Gastroesophageal sphincter (tissue), 3 donors: ENCODE results near the gene LRIG3.

ENCODE experiments used
- POLR2A ChIP-seq, 2 donors: fragments of 450-650 bp; IDR thresholded peaks; one replicate each; pipeline ENCODE4 v1.6.1; 2017; ENCODE audit warnings: antibody characterized with exemption in 2 of 2, mild to moderate bottlenecking in 2 of 2, moderate library complexity in 1 of 2
- POLR2AphosphoS5 ChIP-seq: sonication (generic); formaldehyde crosslinking; IDR thresholded peaks from one replicate; pipeline ENCODE4 v1.6.1; 2017; ENCODE audit warnings: antibody characterized with exemption
- TF ChIP-seq, protein P1 (sequence below), 4 experiments: fragments of 200-600 bp in 2 of 4; fragments of 450-650 bp in 2 of 4; sonication (generic) in 1 of 4; IDR thresholded peaks; one replicate each; pipeline ENCODE4 v1.5.1; 2017 to 2019; ENCODE audit warnings: antibody characterized with exemption in 4 of 4, mild to moderate bottlenecking in 2 of 4, moderate library complexity in 2 of 4

DNA sequence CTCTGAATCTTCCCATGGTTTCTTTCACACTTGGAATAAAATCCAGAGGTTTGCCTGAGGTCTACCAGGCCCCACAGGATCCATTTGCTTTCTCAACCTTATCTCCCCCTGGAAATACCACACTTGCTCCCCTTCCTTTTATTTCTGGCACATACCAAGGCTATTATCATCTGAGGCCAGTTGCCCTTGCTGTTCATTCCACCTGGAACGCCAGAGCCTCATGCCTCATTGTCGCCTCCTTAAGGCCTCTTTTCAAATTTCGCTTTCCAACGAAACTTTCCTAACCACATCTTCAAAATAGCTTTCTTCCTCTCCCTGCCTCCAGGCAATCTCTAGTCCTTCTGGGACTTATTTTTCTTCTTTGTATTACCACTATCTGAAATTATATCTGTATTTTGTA, 11.2 kb upstream of the LRIG3 start:
- TF ChIP-seq, protein P1, sequence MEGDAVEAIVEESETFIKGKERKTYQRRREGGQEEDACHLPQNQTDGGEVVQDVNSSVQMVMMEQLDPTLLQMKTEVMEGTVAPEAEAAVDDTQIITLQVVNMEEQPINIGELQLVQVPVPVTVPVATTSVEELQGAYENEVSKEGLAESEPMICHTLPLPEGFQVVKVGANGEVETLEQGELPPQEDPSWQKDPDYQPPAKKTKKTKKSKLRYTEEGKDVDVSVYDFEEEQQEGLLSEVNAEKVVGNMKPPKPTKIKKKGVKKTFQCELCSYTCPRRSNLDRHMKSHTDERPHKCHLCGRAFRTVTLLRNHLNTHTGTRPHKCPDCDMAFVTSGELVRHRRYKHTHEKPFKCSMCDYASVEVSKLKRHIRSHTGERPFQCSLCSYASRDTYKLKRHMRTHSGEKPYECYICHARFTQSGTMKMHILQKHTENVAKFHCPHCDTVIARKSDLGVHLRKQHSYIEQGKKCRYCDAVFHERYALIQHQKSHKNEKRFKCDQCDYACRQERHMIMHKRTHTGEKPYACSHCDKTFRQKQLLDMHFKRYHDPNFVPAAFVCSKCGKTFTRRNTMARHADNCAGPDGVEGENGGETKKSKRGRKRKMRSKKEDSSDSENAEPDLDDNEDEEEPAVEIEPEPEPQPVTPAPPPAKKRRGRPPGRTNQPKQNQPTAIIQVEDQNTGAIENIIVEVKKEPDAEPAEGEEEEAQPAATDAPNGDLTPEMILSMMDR (IDR thresholded peaks at IDR 0.05), result no peak
- no peak for TF ChIP-seq POLR2AphosphoS5
- TF ChIP-seq POLR2A (IDR thresholded peaks at IDR 0.05), result no peak
